Duodenal mucosa (tissue), 2 donors: ENCODE data around the gene STARD3.
A peak's percentile ranks its signal among the peaks of the same experiment; 100 is the strongest.

Source experiments
- H3K27ac ChIP-seq: one replicate; pipeline ENCODE4 v1.7.0; 2013; ENCODE audit warnings: low read depth, low read length
- H3K27me3 ChIP-seq, 2 donors: one replicate each; pipeline ENCODE4 v1.7.0; 2013; ENCODE audit warnings: low read length in 2 of 2, control low read depth in 1 of 2; ENCODE audit not compliant: insufficient read depth in 2 of 2, control insufficient read depth in 1 of 2
- H3K36me3 ChIP-seq, 2 donors: one replicate each; pipeline ENCODE4 v1.7.0; 2013; ENCODE audit warnings: low read length in 2 of 2, control low read depth in 1 of 2; ENCODE audit not compliant: insufficient read depth in 2 of 2, control insufficient read depth in 1 of 2
- H3K4me1 ChIP-seq, 2 donors: one replicate each; pipeline ENCODE4 v1.7.0; 2013; ENCODE audit warnings: low read length in 2 of 2, control low read depth in 1 of 2; ENCODE audit not compliant: insufficient read depth in 2 of 2, control insufficient read depth in 1 of 2
- H3K4me3 ChIP-seq, 2 donors: one replicate each; pipeline ENCODE4 v1.7.0; 2013; ENCODE audit warnings: low read length in 2 of 2, low read depth in 1 of 2
- H3K9ac ChIP-seq, 2 donors: one replicate each; pipeline ENCODE4 v1.7.0; 2013; ENCODE audit warnings: low read length in 2 of 2, low read depth in 1 of 2
- H3K9me3 ChIP-seq, 2 donors: one replicate each; pipeline ENCODE4 v1.7.0; 2013; ENCODE audit warnings: low read length in 2 of 2, control low read depth in 1 of 2; ENCODE audit not compliant: control insufficient read depth in 1 of 2

Gene STARD3

DNA sequence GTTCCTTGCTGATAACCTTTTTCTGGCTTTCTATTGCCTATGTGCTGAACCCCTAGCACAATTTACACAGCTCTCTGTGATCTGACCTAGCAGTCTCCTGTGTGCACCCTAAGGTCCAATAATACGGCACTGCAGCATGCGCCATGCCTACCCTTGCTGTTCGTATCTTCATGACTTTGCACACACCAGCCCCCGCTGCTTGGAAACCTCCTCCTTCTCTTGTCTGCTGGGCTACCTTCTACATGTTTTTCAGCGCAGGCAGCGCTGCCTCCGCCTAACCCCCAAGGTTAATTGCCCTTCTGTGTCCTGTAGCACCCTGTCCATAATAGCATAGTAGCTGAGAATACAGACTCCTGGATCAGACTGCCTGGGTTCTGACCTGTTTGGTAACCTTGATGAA lies 1.4 kb downstream of the STARD3 start:
- H3K4me1 ChIP-seq = peaks cover 55 to 63% of the 10 kb centered on the region in 2 donors
- H3K27ac ChIP-seq = no peak overlapping the region
- H3K9me3 ChIP-seq = no peaks in the 10 kb centered on the region
- H3K36me3 ChIP-seq = peaks cover 7 to 17% of the 10 kb centered on the region in 2 donors
- no peaks in the 10 kb centered on the region for H3K27me3 ChIP-seq
- H3K4me3 ChIP-seq = peak overlapping the region; percentile 91 to 99
- H3K9ac ChIP-seq = peak overlapping the region; percentile 77 to 89

- peaks cover 51 to 59% of the 10 kb centered on the region in 2 donors for H3K4me1 ChIP-seq
- H3K9ac ChIP-seq = no peak overlapping the region
- no peaks in the 10 kb centered on the region for H3K9me3 ChIP-seq
- H3K27me3 ChIP-seq = no peaks in the 10 kb centered on the region
- no peak overlapping the region for H3K4me3 ChIP-seq
- peaks cover 7 to 17% of the 10 kb centered on the region in 2 donors for H3K36me3 ChIP-seq
- H3K27ac ChIP-seq = no peak overlapping the region
Observed at GRCh38 chr17:39639043-39639442, 2.1 kb downstream of the STARD3 start.

DNA sequence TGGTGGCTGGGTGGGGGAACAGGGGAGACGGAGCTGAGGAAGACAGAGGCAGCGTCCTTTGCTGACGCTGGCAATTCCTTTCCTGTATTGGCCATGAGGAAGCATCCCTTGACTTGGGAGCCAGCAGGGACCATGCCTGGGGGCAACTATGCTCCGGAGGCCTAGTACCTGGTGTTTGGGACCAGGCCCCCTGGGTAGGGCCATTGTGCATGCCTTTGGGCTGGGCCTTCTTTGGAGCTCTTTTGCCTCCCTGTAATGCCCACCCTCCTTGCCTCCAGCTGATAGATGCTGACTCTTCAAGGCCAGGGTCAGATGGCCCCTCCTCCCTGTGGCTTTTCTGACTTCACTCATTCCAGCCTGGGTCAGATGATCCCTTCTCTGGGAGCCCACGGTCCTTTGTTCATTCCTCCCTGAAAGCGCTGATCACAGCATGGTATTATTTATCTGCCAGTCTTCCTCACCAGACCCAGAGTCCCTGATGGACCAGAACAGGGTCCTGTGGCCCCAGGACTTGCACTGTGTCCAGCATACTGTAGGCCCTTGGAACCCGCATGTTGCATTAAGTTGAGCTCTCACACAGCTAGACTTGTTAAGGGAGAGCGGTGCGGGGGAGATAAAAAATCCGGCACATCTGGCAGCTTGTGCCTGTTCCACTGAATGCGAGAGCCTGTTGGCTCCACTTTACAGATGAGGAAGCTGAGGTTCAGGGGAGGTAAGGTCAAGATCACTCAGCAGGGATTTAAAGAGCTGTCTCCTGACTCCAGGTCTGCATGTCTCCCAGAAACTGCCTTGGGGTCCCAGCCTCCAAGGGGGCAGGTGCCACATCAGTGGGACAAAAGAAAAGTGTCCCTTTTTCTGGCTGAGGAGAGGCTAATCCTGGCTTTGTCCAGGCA lies 2.9 kb downstream of the STARD3 start:
- Histone ChIP-seq H3K4me1 (peaks cover 48 to 52% of the 10 kb centered on the region in 2 donors), H3K27me3 (no peaks in the 10 kb centered on the region), H3K36me3 (peaks cover 7 to 17% of the 10 kb centered on the region in 2 donors), H3K9ac (no peak overlapping the region), H3K4me3 (no peak overlapping the region), H3K9me3 (no peaks in the 10 kb centered on the region), H3K27ac (no peak overlapping the region)

DNA sequence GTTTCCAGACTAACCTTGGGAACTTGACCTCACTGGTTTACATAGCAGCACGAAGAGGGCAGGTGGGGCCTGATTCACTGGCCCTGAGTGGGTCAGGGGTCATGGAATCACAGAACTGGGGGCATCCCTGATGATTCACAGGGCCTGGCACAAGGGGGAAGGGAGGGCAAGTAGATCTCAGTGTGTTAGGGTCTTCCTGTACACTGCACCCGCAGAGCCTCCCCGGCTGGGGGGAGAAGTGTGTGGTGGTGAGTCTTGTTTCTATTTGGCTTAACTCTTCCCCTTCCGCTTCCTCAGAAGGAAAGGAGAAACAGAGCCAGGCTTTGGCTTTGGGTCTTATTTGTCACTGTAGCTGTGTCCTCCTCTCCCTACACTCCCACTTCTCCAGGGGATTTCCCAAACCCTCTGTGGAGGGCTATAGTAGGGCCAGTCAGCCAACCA lies 3.7 kb downstream of the STARD3 start:
- no peaks in the 10 kb centered on the region for H3K27me3 ChIP-seq
- H3K36me3 ChIP-seq = peaks cover 7 to 13% of the 10 kb centered on the region in 2 donors
- H3K27ac ChIP-seq = no peak overlapping the region
- H3K4me1 ChIP-seq = peaks cover 43 to 52% of the 10 kb centered on the region in 2 donors
- no peaks in the 10 kb centered on the region for H3K9me3 ChIP-seq
- no peak overlapping the region for H3K9ac ChIP-seq
- no peak overlapping the region for H3K4me3 ChIP-seq

GRCh38 chr17:39641097-39641496 lies 4.2 kb downstream of the STARD3 start:
- Histone ChIP-seq H3K9ac (no peak overlapping the region), H3K27me3 (no peaks in the 10 kb centered on the region), H3K27ac (no peak overlapping the region), H3K9me3 (no peaks in the 10 kb centered on the region), H3K4me3 (no peak overlapping the region), H3K36me3 (peaks cover 7 to 9% of the 10 kb centered on the region in 2 donors), H3K4me1 (peaks cover 38 to 47% of the 10 kb centered on the region in 2 donors)

GRCh38 chr17:39641883-39642282 lies 4.9 kb downstream of the STARD3 start:
- no peaks in the 10 kb centered on the region for H3K9me3 ChIP-seq
- peaks cover 31 to 40% of the 10 kb centered on the region in 2 donors for H3K4me1 ChIP-seq
- no peak overlapping the region for H3K9ac ChIP-seq
- H3K27me3 ChIP-seq = no peaks in the 10 kb centered on the region
- H3K27ac ChIP-seq = no peak overlapping the region
- no peak overlapping the region for H3K4me3 ChIP-seq
- peaks cover 7 to 13% of the 10 kb centered on the region in 2 donors for H3K36me3 ChIP-seq

- no peaks in the 10 kb centered on the region for H3K9me3 ChIP-seq
- H3K27me3 ChIP-seq = no peaks in the 10 kb centered on the region
- peak overlapping the region in 1 of 2 donors; percentile 3 for H3K4me3 ChIP-seq
- H3K9ac ChIP-seq = no peak overlapping the region
- no peak overlapping the region for H3K27ac ChIP-seq
- H3K4me1 ChIP-seq = peaks cover 31 to 40% of the 10 kb centered on the region in 2 donors
- H3K36me3 ChIP-seq = peaks cover 7 to 13% of the 10 kb centered on the region in 2 donors
Observed at GRCh38 chr17:39642291-39643074, 5.5 kb downstream of the STARD3 start.

GRCh38 chr17:39643271-39643670 lies 6.3 kb downstream of the STARD3 start:
- no peak overlapping the region for H3K27ac ChIP-seq
- peaks cover 7 to 13% of the 10 kb centered on the region in 2 donors for H3K36me3 ChIP-seq
- H3K9ac ChIP-seq = no peak overlapping the region
- no peaks in the 10 kb centered on the region for H3K9me3 ChIP-seq
- no peaks in the 10 kb centered on the region for H3K27me3 ChIP-seq
- peak overlapping the region in 1 of 2 donors; percentile 3 for H3K4me3 ChIP-seq
- H3K4me1 ChIP-seq = peaks cover 23 to 33% of the 10 kb centered on the region in 2 donors

- peaks cover 5 to 9% of the 10 kb centered on the region in 2 donors for H3K36me3 ChIP-seq
- no peak overlapping the region for H3K27ac ChIP-seq
- peaks cover 16 to 28% of the 10 kb centered on the region in 2 donors for H3K4me1 ChIP-seq
- no peaks in the 10 kb centered on the region for H3K27me3 ChIP-seq
- H3K9me3 ChIP-seq = no peaks in the 10 kb centered on the region
- H3K9ac ChIP-seq = no peak overlapping the region
- no peak overlapping the region for H3K4me3 ChIP-seq
Observed at GRCh38 chr17:39647256-39647655, 10.3 kb downstream of the STARD3 start.
